SIG-M5 treated with dmso at 0.1 percent for 504 hours (cell line): ENCODE data around the gene CPSF6.
"Not testable (repeated sequence)": the region's sequence is repeated elsewhere in the genome, so short reads cannot be mapped to it uniquely, and the experiment has no call there.

Experiments used
- DNase-seq: peaks from one replicate; lab custom pipeline; 2025; ENCODE audit not compliant: unreplicated experiment; lab: John Stamatoyannopoulos, UW

The CPSF6 gene

GRCh38 chr12:69239352-69239921 is at the start of gene CPSF6:
TSS of gene CPSF6 (plus strand) at chr12:69239569. CDS start at chr12:69239647, 78 bp downstream.
- peak; percentile 95 for DNase-seq

- DNase-seq = no peak
These were observed 42.8 kb upstream of the CPSF6 start for GRCh38 chr12:69196302-69197288.

- DNase-seq = not testable (repeated sequence)
These were observed 39.4 kb upstream of the CPSF6 start for GRCh38 chr12:69199976-69200375.

GRCh38 chr12:69204191-69204590 is 35.2 kb upstream of the CPSF6 start:
- no peak for DNase-seq

GRCh38 chr12:69210661-69211060 is 28.7 kb upstream of the CPSF6 start:
- DNase-seq = no peak

GRCh38 chr12:69211160-69211559 is 28.2 kb upstream of the CPSF6 start:
- no peak for DNase-seq

GRCh38 chr12:69214169-69214568 is 25.2 kb upstream of the CPSF6 start:
- no peak for DNase-seq

- no peak for DNase-seq
These were observed 14.0 kb upstream of the CPSF6 start for GRCh38 chr12:69225251-69225910.

GRCh38 chr12:69231479-69231878 is 7.9 kb upstream of the CPSF6 start:
- DNase-seq = no peak

GRCh38 chr12:69238589-69239351 is 599 bp upstream of the CPSF6 start:
- DNase-seq = no peak

GRCh38 chr12:69239922-69240630 is 707 bp downstream of the CPSF6 start:
- DNase-seq = peak; percentile 40

- peak; percentile 40 for DNase-seq
These were observed 1.2 kb downstream of the CPSF6 start for GRCh38 chr12:69240631-69240995.

- DNase-seq = no peak
These were observed 2.2 kb downstream of the CPSF6 start for GRCh38 chr12:69241438-69242092.

GRCh38 chr12:69243099-69244084 is 4.0 kb downstream of the CPSF6 start:
- peak; percentile 27 for DNase-seq

- no peak for DNase-seq
These were observed 8.1 kb downstream of the CPSF6 start for GRCh38 chr12:69247268-69248018.

GRCh38 chr12:69252033-69252432 is 12.7 kb downstream of the CPSF6 start:
- DNase-seq = peak; percentile 15

GRCh38 chr12:69254046-69254445 is 14.7 kb downstream of the CPSF6 start:
- DNase-seq = peak; percentile 57

- DNase-seq = no peak
These were observed 15.5 kb downstream of the CPSF6 start for GRCh38 chr12:69254862-69255261.
